Mucosa of stomach (tissue), 1 donor: ENCODE data around the gene GNG10.

Experiments used
- H3K27me3 ChIP-seq: one replicate; pipeline ENCODE4 v1.7.0; 2013; ENCODE audit warnings: mild to moderate bottlenecking, low read length; ENCODE audit not compliant: control insufficient read depth, insufficient read depth
- H3K36me3 ChIP-seq: one replicate; pipeline ENCODE4 v1.7.0; 2013; ENCODE audit warnings: low read length; ENCODE audit not compliant: control insufficient read depth, insufficient read depth
- H3K4me1 ChIP-seq: one replicate; pipeline ENCODE4 v1.7.0; 2013; ENCODE audit warnings: mild to moderate bottlenecking, low read length; ENCODE audit not compliant: control insufficient read depth, insufficient read depth
- H3K4me3 ChIP-seq: one replicate; pipeline ENCODE4 v1.7.0; 2013; ENCODE audit warnings: low read length
- H3K9ac ChIP-seq: one replicate; pipeline ENCODE4 v1.7.0; 2013; ENCODE audit warnings: mild to moderate bottlenecking, low read length, moderate library complexity
- H3K9me3 ChIP-seq: one replicate; pipeline ENCODE4 v1.7.0; 2013; ENCODE audit warnings: mild to moderate bottlenecking, low read length, moderate library complexity; ENCODE audit not compliant: control insufficient read depth
- donor health status: Pancreatic carcinoma.

GNG10 gene

GRCh38 chr9:111696796-111697195 lies 35.4 kb downstream of the GNG10 start:
- Histone ChIP-seq H3K27me3 (no peaks in the 10 kb centered on the region), H3K4me1 (no peaks in the 10 kb centered on the region)

GRCh38 chr9:111700776-111701175 lies 39.4 kb downstream of the GNG10 start:
- H3K9ac ChIP-seq = no peak overlapping the region
- no peak overlapping the region for H3K4me3 ChIP-seq
- H3K36me3 ChIP-seq = no peaks in the 10 kb centered on the region
- H3K4me1 ChIP-seq = no peaks in the 10 kb centered on the region
- no peaks in the 10 kb centered on the region for H3K9me3 ChIP-seq
- no peaks in the 10 kb centered on the region for H3K27me3 ChIP-seq

More at GRCh38 chr9:111696796-111697195, 35.4 kb downstream of the GNG10 start:
- no peak overlapping the region for H3K9ac ChIP-seq
- no peak overlapping the region for H3K4me3 ChIP-seq
- no peaks in the 10 kb centered on the region for H3K36me3 ChIP-seq
- H3K9me3 ChIP-seq = no peaks in the 10 kb centered on the region

GRCh38 chr9:111704503-111704902 lies 43.1 kb downstream of the GNG10 start:
- no peaks in the 10 kb centered on the region for H3K4me1 ChIP-seq
- H3K4me3 ChIP-seq = no peak overlapping the region
- no peak overlapping the region for H3K9ac ChIP-seq
- H3K27me3 ChIP-seq = no peaks in the 10 kb centered on the region
- H3K36me3 ChIP-seq = no peaks in the 10 kb centered on the region
- no peaks in the 10 kb centered on the region for H3K9me3 ChIP-seq

- Histone ChIP-seq H3K9ac (no peak overlapping the region), H3K36me3 (no peaks in the 10 kb centered on the region), H3K9me3 (no peaks in the 10 kb centered on the region), H3K4me1 (no peaks in the 10 kb centered on the region), H3K27me3 (no peaks in the 10 kb centered on the region), H3K4me3 (no peak overlapping the region)
These were observed 50.1 kb downstream of the GNG10 start for GRCh38 chr9:111711548-111711947.

GRCh38 chr9:111712369-111712768 lies 51.0 kb downstream of the GNG10 start:
- Histone ChIP-seq H3K4me1 (no peaks in the 10 kb centered on the region), H3K9ac (no peak overlapping the region), H3K36me3 (no peaks in the 10 kb centered on the region), H3K4me3 (no peak overlapping the region), H3K27me3 (no peaks in the 10 kb centered on the region), H3K9me3 (no peaks in the 10 kb centered on the region)

- Histone ChIP-seq H3K9ac (no peak overlapping the region), H3K36me3 (no peaks in the 10 kb centered on the region), H3K4me3 (no peak overlapping the region), H3K9me3 (no peaks in the 10 kb centered on the region), H3K4me1 (no peaks in the 10 kb centered on the region), H3K27me3 (no peaks in the 10 kb centered on the region)
These were observed 54.1 kb downstream of the GNG10 start for GRCh38 chr9:111715471-111715870.

- Histone ChIP-seq H3K4me3 (no peak overlapping the region), H3K4me1 (no peaks in the 10 kb centered on the region), H3K9ac (no peak overlapping the region), H3K9me3 (no peaks in the 10 kb centered on the region), H3K36me3 (no peaks in the 10 kb centered on the region), H3K27me3 (no peaks in the 10 kb centered on the region)
These were observed 58.1 kb downstream of the GNG10 start for GRCh38 chr9:111719541-111719940.
